K562 (cell line): Measurements from ENCODE around the gene USH2A. TPM values are rescaled to one million over a fixed set of nuclear protein-coding genes. Genes with fewer than 3 reads are reported as not detected.

ENCODE experiments used
- ATAC-seq: fragments of 200-7000 bp; cut with Tn5 transposase; 3 replicates; pipeline ENCODE4 v1.9.1; 2020; ENCODE audit warnings: moderate library complexity
- BruUV-seq: library from RNA; stranded (reverse); fragments of 400-500 nt; replicated peaks from 2 replicates; lab custom pipeline; 2021; lab: Mats Ljungman, UMichigan
- CTCF ChIA-PET: fragments of 300-600 bp; formaldehyde crosslinking; extraction: SDS; loops from one replicate; lab custom pipeline; 2021; ENCODE audit warnings: low intra/inter-chr PET ratio; lab: Yijun Ruan, JAX
- POLR2A ChIA-PET: fragments of 300-600, 350-650 bp; sonication (Branson Sonifier 250); formaldehyde crosslinking; extraction: SDS; loops from one replicate; lab custom pipeline; 2021; ENCODE audit warnings: antibody characterized with exemption, inconsistent platforms; lab: Yijun Ruan, JAX
- DNase-seq, 4 experiments: peaks; one replicate each; pipeline versions ENCODE4 v3.0.0 to v3.0.0-alpha.2; 2011 to 2018; ENCODE audit warnings: low spot score in 3 of 4, mixed read lengths in 3 of 4; ENCODE audit errors: extremely low read depth in 1 of 4
- FAIRE-seq: peaks from 2 replicates; lab custom pipeline; 2011; peaks lifted over from hg19 to GRCh38; lab: Jason Lieb, UNC
- H2AFZ ChIP-seq: 2 replicates; pipeline ENCODE4 v1.6.0; 2011; ENCODE audit warnings: low read depth, low read length, control low read depth, inconsistent platforms
- H3K27ac ChIP-seq: fragments of 200-600 bp; 3 replicates; pipeline ENCODE4 v1.8.0; 2011; ENCODE audit warnings: low read depth, mild to moderate bottlenecking, control low read depth, inconsistent platforms, low read length, moderate library complexity, mixed read lengths; ENCODE audit errors: extremely low read depth
- H3K27me3 ChIP-seq, 2 experiments: fragments of 300-600 bp in 1 of 2; 2 replicates in 1 of 2; 3 replicates in 1 of 2; pipeline versions ENCODE4 v1.6.0 to v1.8.0; 2011; ENCODE audit warnings: inconsistent platforms in 2 of 2, low read length in 2 of 2, mild to moderate bottlenecking in 1 of 2, mixed read lengths in 1 of 2, moderate library complexity in 1 of 2; ENCODE audit not compliant: control insufficient read depth in 2 of 2, insufficient read depth in 2 of 2
- H3K36me3 ChIP-seq: fragments of 300-600 bp; 3 replicates; pipeline ENCODE4 v1.8.0; 2011; ENCODE audit warnings: mild to moderate bottlenecking, low read length, inconsistent platforms; ENCODE audit not compliant: control insufficient read depth, insufficient read depth
- H3K4me1 ChIP-seq, 2 experiments: fragments of 200-600 bp in 1 of 2; replicated peaks in 1 of 2; 2 replicates in 1 of 2; 3 replicates in 1 of 2; pipeline versions ENCODE4 v1.5.1 to v1.8.0; 2011; ENCODE audit warnings: inconsistent platforms in 2 of 2, low read length in 2 of 2, mild to moderate bottlenecking in 1 of 2, mixed read lengths in 1 of 2, moderate library complexity in 1 of 2; ENCODE audit not compliant: control insufficient read depth in 2 of 2, insufficient read depth in 2 of 2
- H3K4me2 ChIP-seq: 2 replicates; pipeline ENCODE4 v1.6.1; 2011; ENCODE audit warnings: low read length, control low read depth, inconsistent platforms, mixed read lengths; ENCODE audit not compliant: insufficient read depth
- H3K4me3 ChIP-seq: fragments of 200-600 bp; sonication (generic), shearing (Covaris generic); 2 replicates; pipeline ENCODE4 v1.5.1; 2016; ENCODE audit warnings: control low read depth, inconsistent platforms
- H3K79me2 ChIP-seq: fragments of 200-600 bp; 3 replicates; pipeline ENCODE4 v1.8.0; 2011; ENCODE audit warnings: low read length, inconsistent platforms; ENCODE audit not compliant: control insufficient read depth, insufficient read depth
- H3K9ac ChIP-seq, 2 experiments: 2 replicates each; pipeline versions ENCODE4 v1.6.0 to v1.6.1; 2011; ENCODE audit warnings: low read depth in 2 of 2, low read length in 2 of 2, control low read depth in 1 of 2, inconsistent platforms in 1 of 2, mild to moderate bottlenecking in 1 of 2, mixed read lengths in 1 of 2; ENCODE audit not compliant: insufficient read depth in 1 of 2
- H3K9me1 ChIP-seq: one replicate; pipeline ENCODE4 v1.6.0; 2011; ENCODE audit warnings: inconsistent platforms, mild to moderate bottlenecking, low read length, moderate library complexity; ENCODE audit not compliant: control insufficient read depth, insufficient read depth
- H3K9me3 ChIP-seq: replicated peaks from 2 replicates; pipeline ENCODE4 v1.5.1; 2011; ENCODE audit warnings: low read depth, low read length, inconsistent platforms; ENCODE audit not compliant: control insufficient read depth, insufficient read depth
- H4K20me1 ChIP-seq: replicated peaks from 2 replicates; pipeline ENCODE4 v1.6.1; 2011; ENCODE audit warnings: low read length, inconsistent platforms, mixed read lengths; ENCODE audit not compliant: control insufficient read depth, insufficient read depth
- ASH1L ChIP-seq: fragments of 450-650 bp; IDR thresholded peaks from 2 replicates; pipeline ENCODE4 v1.6.1; 2018; ENCODE audit warnings: borderline replicate concordance, mild to moderate bottlenecking, low read depth; ENCODE audit not compliant: partially characterized antibody
- C11orf30 ChIP-seq: fragments of 450-650 bp; IDR thresholded peaks from 2 replicates; pipeline ENCODE4 v1.6.1; 2016; ENCODE audit warnings: low read depth, mild to moderate bottlenecking
- FOXA3 ChIP-seq, 2 experiments: fragments of 450-650 bp in 1 of 2; sonication (generic) in 1 of 2; formaldehyde crosslinking; IDR thresholded peaks in 1 of 2; conservative IDR thresholded peaks in 1 of 2; 2 replicates each; pipeline versions ENCODE4 v1.4.0 to v1.8.0; 2020 to 2022; ENCODE audit warnings: mild to moderate bottlenecking in 2 of 2, missing genetic modification reagents in 1 of 2
- HEY1 ChIP-seq: fragments of 250-450 bp; sonication (Bioruptor Pico); IDR thresholded peaks from 2 replicates; pipeline ENCODE4 v1.5.0; 2020; ENCODE audit warnings: mild to moderate bottlenecking, moderate library complexity, borderline replicate concordance
- KLF13 ChIP-seq: fragments of 450-650 bp; IDR thresholded peaks from 2 replicates; pipeline ENCODE4 v1.6.1; 2016; ENCODE audit warnings: missing genetic modification characterization, low read depth, mild to moderate bottlenecking, missing compliant biosample characterization, moderate library complexity, borderline replicate concordance
- PHB2 ChIP-seq: fragments of 450-650 bp; IDR thresholded peaks from 2 replicates; pipeline ENCODE4 v1.6.1; 2017; ENCODE audit warnings: low read depth
- PHF8 ChIP-seq: fragments of 200-600 bp; sonication (generic); IDR thresholded peaks from 2 replicates; pipeline ENCODE4 v1.6.1; 2012; ENCODE audit warnings: mixed run types, mild to moderate bottlenecking, inconsistent platforms, low read length, moderate library complexity, borderline replicate concordance
- POU5F1 ChIP-seq: fragments of 150-350 bp; IDR thresholded peaks from 2 replicates; pipeline ENCODE4 v1.6.1; 2014; ENCODE audit warnings: borderline replicate concordance, low read length, low read depth, mild to moderate bottlenecking; ENCODE audit not compliant: partially characterized antibody
- RBM15 ChIP-seq: fragments of 200-400 bp; formaldehyde crosslinking; IDR thresholded peaks from 2 replicates; pipeline ENCODE4 v1.6.1; 2018; ENCODE audit warnings: mild to moderate bottlenecking, low read length, moderate library complexity; ENCODE audit not compliant: insufficient read depth
- SMARCC2 ChIP-seq: fragments of 450-650 bp; IDR thresholded peaks from 2 replicates; pipeline ENCODE4 v1.6.1; 2017; ENCODE audit warnings: antibody characterized with exemption, moderate library complexity, mild to moderate bottlenecking, low read depth
- ZBED1 ChIP-seq: IDR thresholded peaks from 2 replicates; pipeline ENCODE4 v1.6.1; 2014
- ZC3H8 ChIP-seq: fragments of 450-650 bp; IDR thresholded peaks from 2 replicates; pipeline ENCODE4 v1.6.1; 2017
- ZNF134 ChIP-seq: fragments of 250-450 bp; sonication (Bioruptor Pico); conservative IDR thresholded peaks from 2 replicates; pipeline ENCODE4 v1.4.0; 2020
- ZNF316 ChIP-seq: fragments of 450-650 bp; IDR thresholded peaks from 2 replicates; pipeline ENCODE4 v1.6.1; 2016
- ZZZ3 ChIP-seq: fragments of 450-650 bp; IDR thresholded peaks from 2 replicates; pipeline ENCODE4 v1.6.1; 2016; ENCODE audit warnings: antibody characterized with exemption, mild to moderate bottlenecking, moderate library complexity
- WGBS: fragments of 100-300 bp; shearing (Covaris generic); methylation state at CpG from one replicate; pipeline ENCODE4 v1.1.6; 2016; ENCODE audit warnings: low coverage, mixed read lengths; ENCODE audit not compliant: insufficient coverage; ENCODE audit errors: missing lambda C conversion rate; 5-methylcytosine and 5-hydroxymethylcytosine counted together
- in situ Hi-C: fragments of 300-500 bp; cut with MboI; formaldehyde crosslinking; loops from 4 replicates; pipeline ENCODE4 v1.15.0; 2018; ENCODE audit warnings: inconsistent platforms, mixed read lengths
- intact Hi-C: fragments of 100-400 bp; cut with micrococcal nuclease; formaldehyde crosslinking; loops from 2 replicates; pipeline ENCODE4 v1.14.2; 2022
- polyA plus RNA-seq, 8 experiments: library from polyadenylated mRNA; depleted of rRNA in 4 of 8; stranded (reverse) in 5 of 8; unstranded in 3 of 8; fragments of >200 nt; fragmentation: Nextera tagmentation in 2 of 8; fragmentation: Illumina TruSeq in 1 of 8; extraction: Ambion mirVana in 2 of 8; extraction: Trizol in 1 of 8; gene quantifications; 2 replicates each; pipeline versions ENCODE4 v1.2.1 to v1.2.3, GENCODE V29; 2011 to 2014; ENCODE audit warnings: inconsistent platforms in 1 of 8, missing spikeins in 1 of 8
- total RNA-seq, 7 experiments: library from RNA; depleted of rRNA in 6 of 7; stranded (reverse); fragments of >200 nt in 6 of 7; fragmentation: Illumina TruSeq in 2 of 7; extraction: Trizol in 2 of 7; gene quantifications; 2 replicates each; pipeline versions ENCODE4 v1.2.1 to v1.2.3, GENCODE V29; 2011 to 2021; ENCODE audit warnings: low replicate concordance in 1 of 7
- TF ChIP-seq, protein P1 (sequence below): sonication (generic); formaldehyde crosslinking; IDR thresholded peaks from 2 replicates; pipeline ENCODE4 v1.8.0; 2023; ENCODE audit warnings: mild to moderate bottlenecking, missing genetic modification reagents
- TF ChIP-seq, protein P2 (sequence below), 2 experiments: fragments of 450-650 bp in 1 of 2; sonication (generic) in 1 of 2; formaldehyde crosslinking in 1 of 2; IDR thresholded peaks in 1 of 2; conservative IDR thresholded peaks in 1 of 2; 2 replicates each; pipeline versions ENCODE4 v1.6.1 to v1.8.1; 2016 to 2023; ENCODE audit warnings: mild to moderate bottlenecking in 2 of 2, moderate library complexity in 2 of 2, inconsistent platforms in 1 of 2, missing genetic modification reagents in 1 of 2

Gene USH2A
- total and polyA plus RNA-seq, 9 of the 15 experiments (the other 6 are each of a cell fraction or from before 2014, with no cell fraction given): under 0.01 TPM; not detected in 7

DNA sequence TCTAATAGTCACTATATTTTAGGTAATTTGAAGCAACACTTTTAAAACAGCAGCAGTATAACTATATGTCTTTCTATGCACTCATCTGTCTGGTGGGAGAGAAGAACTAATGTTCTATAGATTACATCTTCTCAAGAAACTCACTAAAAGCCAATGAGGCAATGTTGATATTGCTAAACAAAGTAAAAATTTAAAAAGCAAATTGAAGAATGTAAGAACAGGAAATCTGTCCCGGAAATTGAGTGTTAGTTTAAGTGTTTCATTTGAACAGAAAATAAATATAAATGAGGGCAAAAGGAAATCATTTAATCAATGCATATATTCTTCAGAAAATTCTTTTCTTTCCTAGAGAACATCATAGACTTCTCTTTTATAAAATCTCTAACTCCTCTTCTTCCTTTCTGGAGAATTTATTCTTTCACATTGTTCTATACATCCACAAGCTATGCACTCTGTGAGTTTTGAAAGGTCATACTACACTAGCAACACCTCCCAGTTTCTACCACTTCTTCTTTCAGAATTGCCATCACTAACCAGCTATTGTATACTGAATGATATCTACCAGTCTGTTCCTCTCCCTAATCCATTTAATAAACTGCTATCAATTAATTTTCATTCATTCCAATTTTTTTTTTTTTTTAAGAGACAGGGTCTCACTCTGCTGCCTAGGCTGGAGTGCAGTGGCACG lies 153.0 kb downstream of the USH2A start:
- FAIRE-seq (no peak), ATAC-seq (no peak), DNase-seq (no peak)
- WGBS: 0% methylated on average over 2 of the region's 2 CpGs
- H3K27ac ChIP-seq: no peak overlapping the region
- POLR2A ChIA-PET: no interaction called here
- H3K79me2 ChIP-seq: no peaks in the 10 kb centered on the region
- no TSS peak for BruUV-seq
- H3K36me3 ChIP-seq: no peaks in the 10 kb centered on the region
- no peaks in the 10 kb centered on the region for H4K20me1 ChIP-seq
- in situ Hi-C loops (no loop called here), intact Hi-C loops (no loop called here)
- no peak for TF ChIP-seq ZBED1
- TF ChIP-seq ZZZ3: no peak
- no peak for TF ChIP-seq PHB2
- TF ChIP-seq ZC3H8: no peak
- no peak for TF ChIP-seq RBM15
- no peak for TF ChIP-seq ASH1L
- TF ChIP-seq, protein P1, sequence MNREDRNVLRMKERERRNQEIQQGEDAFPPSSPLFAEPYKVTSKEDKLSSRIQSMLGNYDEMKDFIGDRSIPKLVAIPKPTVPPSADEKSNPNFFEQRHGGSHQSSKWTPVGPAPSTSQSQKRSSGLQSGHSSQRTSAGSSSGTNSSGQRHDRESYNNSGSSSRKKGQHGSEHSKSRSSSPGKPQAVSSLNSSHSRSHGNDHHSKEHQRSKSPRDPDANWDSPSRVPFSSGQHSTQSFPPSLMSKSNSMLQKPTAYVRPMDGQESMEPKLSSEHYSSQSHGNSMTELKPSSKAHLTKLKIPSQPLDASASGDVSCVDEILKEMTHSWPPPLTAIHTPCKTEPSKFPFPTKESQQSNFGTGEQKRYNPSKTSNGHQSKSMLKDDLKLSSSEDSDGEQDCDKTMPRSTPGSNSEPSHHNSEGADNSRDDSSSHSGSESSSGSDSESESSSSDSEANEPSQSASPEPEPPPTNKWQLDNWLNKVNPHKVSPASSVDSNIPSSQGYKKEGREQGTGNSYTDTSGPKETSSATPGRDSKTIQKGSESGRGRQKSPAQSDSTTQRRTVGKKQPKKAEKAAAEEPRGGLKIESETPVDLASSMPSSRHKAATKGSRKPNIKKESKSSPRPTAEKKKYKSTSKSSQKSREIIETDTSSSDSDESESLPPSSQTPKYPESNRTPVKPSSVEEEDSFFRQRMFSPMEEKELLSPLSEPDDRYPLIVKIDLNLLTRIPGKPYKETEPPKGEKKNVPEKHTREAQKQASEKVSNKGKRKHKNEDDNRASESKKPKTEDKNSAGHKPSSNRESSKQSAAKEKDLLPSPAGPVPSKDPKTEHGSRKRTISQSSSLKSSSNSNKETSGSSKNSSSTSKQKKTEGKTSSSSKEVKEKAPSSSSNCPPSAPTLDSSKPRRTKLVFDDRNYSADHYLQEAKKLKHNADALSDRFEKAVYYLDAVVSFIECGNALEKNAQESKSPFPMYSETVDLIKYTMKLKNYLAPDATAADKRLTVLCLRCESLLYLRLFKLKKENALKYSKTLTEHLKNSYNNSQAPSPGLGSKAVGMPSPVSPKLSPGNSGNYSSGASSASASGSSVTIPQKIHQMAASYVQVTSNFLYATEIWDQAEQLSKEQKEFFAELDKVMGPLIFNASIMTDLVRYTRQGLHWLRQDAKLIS: no peak
- no peak for TF ChIP-seq C11orf30
- TF ChIP-seq HEY1 (CRISPR knock-in tag): no peak
- no peak for TF ChIP-seq ZNF134 (CRISPR knock-in tag)
- no peak for TF ChIP-seq KLF13 (tag)
- TF ChIP-seq FOXA3 (CRISPR knock-in tag; conservative IDR thresholded peaks at IDR 0.05 in 1 of 2, IDR thresholded peaks at IDR 0.05 in 1 of 2): no peak
- TF ChIP-seq SMARCC2: no peak
- no peak for TF ChIP-seq PHF8
- TF ChIP-seq, protein P2, sequence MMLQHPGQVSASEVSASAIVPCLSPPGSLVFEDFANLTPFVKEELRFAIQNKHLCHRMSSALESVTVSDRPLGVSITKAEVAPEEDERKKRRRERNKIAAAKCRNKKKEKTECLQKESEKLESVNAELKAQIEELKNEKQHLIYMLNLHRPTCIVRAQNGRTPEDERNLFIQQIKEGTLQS (IDR thresholded peaks at IDR 0.05): no peak
- TF ChIP-seq, protein P2 (CRISPR knock-in tag; conservative IDR thresholded peaks at IDR 0.05): no peak
- TF ChIP-seq POU5F1: no peak
- no peak for TF ChIP-seq ZNF316
- no peak overlapping the region for H3K4me2 ChIP-seq
- H3K4me3 ChIP-seq: no peak overlapping the region
- H3K9ac ChIP-seq: no peak overlapping the region
- H2AFZ ChIP-seq: no peak overlapping the region
- 0 out of 2 replicates have a peak, but pooled peaks cover 2% of the 10 kb centered on the region for H3K9me3 ChIP-seq
- no peaks in the 10 kb centered on the region for H3K9me1 ChIP-seq
- no peaks in the 10 kb centered on the region for H3K27me3 ChIP-seq
- no peaks in the 10 kb centered on the region for H3K4me1 ChIP-seq
- CTCF ChIA-PET: no interaction called here
